Measurements from ENCODE around the gene IL15RA.

DNA sequence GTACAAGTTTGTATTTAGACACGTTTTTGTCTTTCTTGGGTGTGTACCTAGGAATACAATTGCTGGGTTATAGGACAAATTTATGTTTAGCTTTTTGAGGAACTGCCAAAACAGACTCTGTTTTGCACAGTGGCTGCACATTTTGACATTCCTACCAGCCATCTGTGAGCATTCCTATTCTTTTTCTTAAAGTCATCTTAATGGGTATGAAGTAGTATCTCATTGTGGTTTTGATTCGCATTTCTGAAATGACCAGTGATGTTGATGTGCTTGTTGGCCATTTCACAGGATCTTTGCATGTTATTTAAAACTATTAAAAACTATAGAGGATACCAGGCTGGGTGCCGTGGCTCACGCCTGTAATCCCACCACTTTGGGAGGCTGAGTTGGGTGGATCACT, 32.6 kb upstream of the IL15RA start:
- no peak for TF ChIP-seq CTCF (IDR thresholded peaks at IDR 0.05)
- TF ChIP-seq, protein P1, sequence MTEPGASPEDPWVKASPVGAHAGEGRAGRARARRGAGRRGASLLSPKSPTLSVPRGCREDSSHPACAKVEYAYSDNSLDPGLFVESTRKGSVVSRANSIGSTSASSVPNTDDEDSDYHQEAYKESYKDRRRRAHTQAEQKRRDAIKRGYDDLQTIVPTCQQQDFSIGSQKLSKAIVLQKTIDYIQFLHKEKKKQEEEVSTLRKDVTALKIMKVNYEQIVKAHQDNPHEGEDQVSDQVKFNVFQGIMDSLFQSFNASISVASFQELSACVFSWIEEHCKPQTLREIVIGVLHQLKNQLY (CRISPR knock-in tag; IDR thresholded peaks at IDR 0.05), result no peak
- no peak for TF ChIP-seq TCF7 (CRISPR knock-in tag; IDR thresholded peaks at IDR 0.05; ENCODE audit: low read depth)
- no peak for TF ChIP-seq SP1 (CRISPR knock-in tag; conservative IDR thresholded peaks at IDR 0.05)
- no peak for TF ChIP-seq ERG (CRISPR knock-in tag; IDR thresholded peaks at IDR 0.05)
- TF ChIP-seq ESRRA (CRISPR knock-in tag; IDR thresholded peaks at IDR 0.05; ENCODE audit: borderline replicate concordance), result no peak
- no peak for TF ChIP-seq ATF3 (CRISPR knock-in tag; conservative IDR thresholded peaks at IDR 0.05)
- no peak for TF ChIP-seq JUN (CRISPR knock-in tag; IDR thresholded peaks at IDR 0.05)
- no peak for TF ChIP-seq ZNF281 (CRISPR knock-in tag; IDR thresholded peaks at IDR 0.05)
- TF ChIP-seq SMAD4 (CRISPR knock-in tag; IDR thresholded peaks at IDR 0.05), result no peak

All from WTC11 (cell line).